Panc1 (cell line): ENCODE measurements around the gene CIROP. TPM values are rescaled to one million over a fixed set of nuclear protein-coding genes. Genes with fewer than 3 reads are reported as not detected.

Experiments
- ATAC-seq: fragments of 200-7000 bp; cut with Tn5 transposase; 2 replicates; pipeline ENCODE4 v1.9.1; 2020; ENCODE audit warnings: mild to moderate bottlenecking, moderate library complexity
- BruUV-seq: library from RNA; stranded (reverse); fragments of 400-500 nt; replicated peaks from 2 replicates; lab custom pipeline; 2021; lab: Mats Ljungman, UMichigan
- CTCF ChIA-PET: fragments of 300-600 bp; sonication (Branson Sonifier 250); formaldehyde crosslinking; loops from one replicate; lab custom pipeline; 2022; ENCODE audit warnings: antibody characterized with exemption; lab: Charles Lee
- POLR2A ChIA-PET: fragments of 300-600 bp; sonication (Branson Sonifier 250); formaldehyde crosslinking; loops from one replicate; lab custom pipeline; 2022; ENCODE audit warnings: antibody characterized with exemption; lab: Charles Lee
- DNase-seq: peaks from one replicate; pipeline ENCODE4 v3.0.0-alpha.2; 2010; ENCODE audit warnings: low read depth, low spot score
- H3K27ac ChIP-seq: 2 replicates; pipeline ENCODE4 v1.5.1; 2011; ENCODE audit warnings: mild to moderate bottlenecking, low read length, inconsistent platforms
- H3K27me3 ChIP-seq: fragments of 200-500 bp; sonication (Bioruptor generic); 2 replicates; pipeline ENCODE4 v1.6.0; 2014; ENCODE audit warnings: low read length, inconsistent platforms; ENCODE audit not compliant: control insufficient read depth, insufficient read depth
- H3K36me3 ChIP-seq: fragments of 200-500 bp; sonication (Bioruptor generic); 2 replicates; pipeline ENCODE4 v1.5.1; 2014; ENCODE audit warnings: inconsistent platforms, mild to moderate bottlenecking, low read length, moderate library complexity; ENCODE audit not compliant: control insufficient read depth, insufficient read depth
- H3K4me1 ChIP-seq: 2 replicates; pipeline ENCODE4 v1.5.1; 2011; ENCODE audit warnings: inconsistent platforms, mild to moderate bottlenecking, low read length, moderate library complexity; ENCODE audit not compliant: control insufficient read depth, insufficient read depth
- H3K4me3 ChIP-seq, 2 experiments: 2 replicates each; pipeline ENCODE4 v1.5.1; 2011 to 2012; ENCODE audit warnings: low read depth in 2 of 2, low read length in 2 of 2, mild to moderate bottlenecking in 2 of 2, inconsistent platforms in 1 of 2, moderate library complexity in 1 of 2
- H3K9me3 ChIP-seq: fragments of 200-500 bp; sonication (Bioruptor generic); 2 replicates; pipeline ENCODE4 v1.5.1; 2014; ENCODE audit warnings: low read depth, mild to moderate bottlenecking, inconsistent platforms, low read length, moderate library complexity; ENCODE audit not compliant: control insufficient read depth, insufficient read depth
- CTCF ChIP-seq: fragments of 450-650 bp; IDR thresholded peaks from 2 replicates; pipeline ENCODE4 v1.5.1; 2017; ENCODE audit warnings: mild to moderate bottlenecking
- POLR2AphosphoS5 ChIP-seq: IDR thresholded peaks from 2 replicates; pipeline ENCODE4 v1.6.1; 2012; ENCODE audit warnings: mild to moderate bottlenecking, low read depth, low read length, moderate library complexity
- REST ChIP-seq, 2 experiments: IDR thresholded peaks; 2 replicates each; pipeline ENCODE4 v1.6.1; 2011 to 2012; ENCODE audit warnings: low read depth in 2 of 2, control low read depth in 1 of 2, low read length in 1 of 2, mild to moderate bottlenecking in 1 of 2, moderate library complexity in 1 of 2; ENCODE audit not compliant: insufficient read depth in 1 of 2
- SIN3A ChIP-seq: IDR thresholded peaks from 2 replicates; pipeline ENCODE4 v1.6.1; 2012; ENCODE audit warnings: low read depth, mild to moderate bottlenecking, low read length, moderate library complexity, borderline replicate concordance; ENCODE audit not compliant: insufficient read depth
- TCF7L2 ChIP-seq: IDR thresholded peaks from 2 replicates; pipeline ENCODE4 v1.6.1; 2011; ENCODE audit warnings: mild to moderate bottlenecking, low read depth, low read length, inconsistent platforms
- in situ Hi-C: cut with HindIII; loops from 2 replicates; pipeline ENCODE4 v1.10.0; 2016; ENCODE audit warnings: low sequenced_read_pairs, low pct_unique_long_range_greater_than_20kb
- intact Hi-C: fragments of 100-400 bp; cut with micrococcal nuclease; formaldehyde crosslinking; loops from one replicate; pipeline ENCODE4 v1.10.0; 2022; ENCODE audit not compliant: unreplicated experiment
- total RNA-seq: library from RNA; stranded (reverse); gene quantifications from one replicate; pipeline ENCODE4 v1.2.1, GENCODE V29; 2021; ENCODE audit not compliant: unreplicated experiment

The CIROP gene
- total RNA-seq, 1 experiment from 2014 or later = not detected

GRCh38 chr14:23127861-23128260 lies 23.1 kb upstream of the CIROP start:
- no peaks in the 10 kb centered on the region for H3K9me3 ChIP-seq
- H3K36me3 ChIP-seq = no peaks in the 10 kb centered on the region
- ATAC-seq (no peak), DNase-seq (no peak)
- no peak overlapping the region for H3K4me3 ChIP-seq
- POLR2A ChIA-PET = no interaction called here
- BruUV-seq = no TSS peak
- no peak for TF ChIP-seq REST (IDR thresholded peaks at IDR 0.05; ENCODE audit: insufficient read depth in 1 of 2, low read depth in 2 of 2, low read length in 1 of 2)
- TF ChIP-seq POLR2AphosphoS5 = no peak
- TF ChIP-seq SIN3A = no peak
- no peak for TF ChIP-seq CTCF
- TF ChIP-seq TCF7L2 = no peak
- intact Hi-C loops = no loop called here
- H3K27ac ChIP-seq = no peak overlapping the region
- H3K4me1 ChIP-seq = no peaks in the 10 kb centered on the region
- CTCF ChIA-PET = no interaction called here
- no peaks in the 10 kb centered on the region; the same call in 1 of the 2 replicates for H3K27me3 ChIP-seq
- in situ Hi-C loops = no loop called here

GRCh38 chr14:23126548-23127278 lies 21.9 kb upstream of the CIROP start:
- Histone ChIP-seq H3K36me3 (no peaks in the 10 kb centered on the region), H3K27ac (no peak overlapping the region), H3K4me1 (no peaks in the 10 kb centered on the region), H3K27me3 (no peaks in the 10 kb centered on the region; the same call in 1 of the 2 replicates), H3K9me3 (no peaks in the 10 kb centered on the region), H3K4me3 (no peak overlapping the region)
- DNase-seq (no peak), ATAC-seq (no peak)
- BruUV-seq = no TSS peak
- in situ Hi-C loops = no loop called here
- CTCF ChIA-PET = no interaction called here
- TF ChIP-seq REST (IDR thresholded peaks at IDR 0.05; ENCODE audit: insufficient read depth in 1 of 2, low read depth in 2 of 2, low read length in 1 of 2) (no peak), SIN3A (no peak), TCF7L2 (no peak), CTCF (no peak), POLR2AphosphoS5 (no peak)
- POLR2A ChIA-PET = no interaction called here
- intact Hi-C loops = no loop called here
